ENCODE measurements around the gene HEXIM1.

HEXIM1 gene, protein sequence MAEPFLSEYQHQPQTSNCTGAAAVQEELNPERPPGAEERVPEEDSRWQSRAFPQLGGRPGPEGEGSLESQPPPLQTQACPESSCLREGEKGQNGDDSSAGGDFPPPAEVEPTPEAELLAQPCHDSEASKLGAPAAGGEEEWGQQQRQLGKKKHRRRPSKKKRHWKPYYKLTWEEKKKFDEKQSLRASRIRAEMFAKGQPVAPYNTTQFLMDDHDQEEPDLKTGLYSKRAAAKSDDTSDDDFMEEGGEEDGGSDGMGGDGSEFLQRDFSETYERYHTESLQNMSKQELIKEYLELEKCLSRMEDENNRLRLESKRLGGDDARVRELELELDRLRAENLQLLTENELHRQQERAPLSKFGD

DNA sequence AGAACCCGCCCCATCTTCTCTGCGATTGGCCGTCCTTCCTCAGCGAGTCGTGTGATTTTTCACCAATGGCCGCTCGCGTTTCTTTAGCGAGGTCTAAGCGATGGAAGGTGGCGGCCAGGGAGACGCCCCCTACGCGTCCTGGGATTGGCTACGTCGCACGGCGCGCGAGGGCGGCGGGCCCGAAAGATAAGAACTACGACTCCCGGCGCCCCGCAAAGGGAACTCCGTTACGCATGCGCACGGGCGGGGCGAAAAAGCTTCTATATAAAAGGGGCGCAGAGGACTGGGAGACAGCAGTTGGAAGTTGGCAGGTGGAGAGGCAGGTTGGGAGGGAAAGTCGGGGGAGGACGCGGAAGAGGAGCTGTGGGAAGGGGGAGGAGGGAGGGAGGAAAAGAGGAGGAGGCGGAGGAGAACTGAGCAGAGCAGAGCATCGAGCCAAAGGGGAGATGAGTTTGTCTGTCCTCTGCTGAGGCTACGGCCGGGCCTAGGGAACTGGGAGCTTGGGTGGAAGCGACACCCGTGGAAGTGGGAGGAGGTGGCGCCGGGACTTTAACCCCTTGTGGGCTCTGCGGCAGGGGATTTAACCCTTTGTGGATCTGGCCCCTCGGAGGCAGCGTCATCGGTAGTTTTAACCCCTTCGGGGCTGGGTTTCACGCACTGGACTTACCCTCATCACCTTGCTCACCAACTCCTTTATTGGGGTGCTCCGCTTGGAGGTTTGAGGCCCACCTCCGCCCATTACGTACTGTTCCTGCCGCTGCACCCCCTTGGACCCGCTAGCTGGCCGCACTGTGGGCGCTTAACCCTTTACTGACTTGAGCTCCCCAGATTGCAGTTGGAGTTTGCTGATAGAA is at the start of gene HEXIM1:
HEXIM1 (plus strand) TSS at position 293 of the 854 bp plus-strand sequence. CDS start 716 bp downstream, outside the sequence.
- peak; percentile 98 for DNase-seq
- Mint-ChIP-seq H3K27ac (peak within 1 kb of the TSS; percentile 100), H3K27me3 (peaks cover 0 to 5% of the 10 kb centered on the region in 2 donors), H3K9me3 (no peaks in the 10 kb centered on the region), H3K36me3 (peaks cover 17 to 36% of the 10 kb centered on the region in 2 donors), H3K4me1 (peaks cover 38 to 81% of the 10 kb centered on the region in 2 donors), H3K4me3 (peak within 1 kb of the TSS; percentile 98)
- ATAC-seq (replicated peaks), result peak; percentile 78 to 80

DNA sequence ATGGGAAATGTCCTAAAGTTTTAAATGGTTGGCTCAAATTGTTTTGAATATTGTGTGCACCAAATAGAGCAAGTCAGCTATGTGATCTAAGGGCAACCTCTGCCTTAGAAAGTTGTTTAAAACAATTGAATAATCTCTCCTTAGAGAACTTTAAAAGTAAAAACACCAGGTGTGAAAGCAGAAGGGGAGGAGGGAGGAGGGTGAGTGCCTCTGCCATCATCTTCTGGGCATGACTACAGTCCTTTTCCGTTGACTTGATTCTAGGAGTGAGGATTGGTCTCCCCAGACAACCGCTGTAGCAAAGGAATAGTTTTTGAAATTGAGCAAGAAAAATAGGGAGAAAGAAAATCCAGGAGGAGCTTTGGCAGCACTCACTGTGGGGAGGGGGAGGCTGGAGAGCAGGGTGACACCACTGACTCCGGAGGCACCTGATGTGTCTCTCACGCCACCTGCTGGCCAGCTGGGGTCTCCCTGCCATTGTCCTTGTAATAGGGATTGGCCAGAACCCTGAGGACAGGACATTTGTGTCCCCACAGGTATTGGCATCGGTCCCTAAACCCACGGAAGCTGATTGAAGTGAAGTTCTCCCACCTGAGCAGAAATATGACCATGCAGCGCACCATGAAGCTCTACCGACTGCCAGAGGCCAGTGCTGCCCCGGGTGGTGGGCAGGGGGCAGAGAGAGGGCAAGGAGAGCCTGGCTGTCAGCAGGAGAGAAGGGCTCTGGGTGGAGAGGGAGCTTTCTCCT is 49.2 kb upstream of the HEXIM1 start:
- ATAC-seq (replicated peaks), result peak; percentile 95 to 97

GRCh38 chr17:45101546-45101882 is 46.8 kb upstream of the HEXIM1 start:
- Mint-ChIP-seq H3K27me3 (no peaks in the 10 kb centered on the region), H3K36me3 (peaks cover 47 to 55% of the 10 kb centered on the region in 2 donors)

More for the DNA sequence above, 49.2 kb upstream of the HEXIM1 start:
- Mint-ChIP-seq H3K4me3 (no peak overlapping the region), H3K9me3 (no peaks in the 10 kb centered on the region), H3K36me3 (peaks cover 55 to 58% of the 10 kb centered on the region in 2 donors), H3K27ac (peak overlapping the region; percentile 81), H3K27me3 (no peaks in the 10 kb centered on the region), H3K4me1 (peaks cover 15 to 19% of the 10 kb centered on the region in 2 donors)
- DNase-seq, result peak; percentile 67

DNA sequence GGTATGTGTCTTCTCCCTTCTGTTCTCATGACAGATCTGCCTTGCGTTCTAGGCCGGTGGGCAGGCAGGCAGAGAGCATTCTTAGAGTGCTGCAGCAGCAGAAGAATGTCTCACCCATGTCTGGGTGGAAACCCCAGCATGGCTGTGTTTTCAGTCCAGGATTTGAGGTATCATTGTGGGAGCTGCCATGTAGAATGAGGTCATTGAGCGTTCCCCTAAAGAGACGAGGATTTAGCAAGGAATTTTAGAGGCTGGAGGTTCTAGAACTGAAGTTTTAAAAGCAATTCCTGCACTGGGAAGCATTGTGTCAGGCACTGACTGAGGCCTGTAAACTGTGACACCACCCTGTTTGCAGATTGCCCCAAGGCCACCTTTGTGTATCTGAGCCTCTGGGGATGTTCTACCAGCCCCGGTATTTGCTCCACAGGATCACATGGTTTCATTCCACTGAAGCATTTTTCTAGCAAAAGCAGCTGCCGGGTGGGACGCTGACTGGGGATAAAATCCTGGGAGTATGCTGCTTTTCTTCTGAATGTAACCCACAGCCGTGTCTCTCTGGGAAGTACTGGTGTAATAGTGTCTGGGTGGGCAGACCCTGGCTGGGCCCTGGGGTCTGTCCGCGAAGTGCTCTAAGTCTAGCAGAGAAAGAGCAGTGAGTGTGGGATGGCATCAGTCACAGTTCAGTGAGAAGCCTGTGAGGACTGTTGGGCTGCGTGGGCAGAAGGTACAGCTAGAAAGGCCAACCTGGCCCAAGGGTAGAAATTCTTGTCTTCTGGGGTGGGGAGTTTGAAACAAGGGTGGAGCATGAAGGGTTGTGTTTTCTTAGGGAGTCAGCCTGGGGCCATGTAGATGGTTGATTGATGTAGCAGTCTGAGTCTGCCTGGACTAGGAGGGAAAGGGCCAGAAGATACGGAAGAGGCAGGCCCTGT is 46.1 kb upstream of the HEXIM1 start:
- no peak overlapping the region for H3K4me3 Mint-ChIP-seq
- peaks cover 49 to 56% of the 10 kb centered on the region in 2 donors for H3K36me3 Mint-ChIP-seq
- peak overlapping the region; percentile 84 for H3K27ac Mint-ChIP-seq
- ATAC-seq (replicated peaks) (no peak), DNase-seq (no peak)
- H3K4me1 Mint-ChIP-seq, result peaks cover 8 to 14% of the 10 kb centered on the region in 2 donors
- H3K27me3 Mint-ChIP-seq, result no peaks in the 10 kb centered on the region
- no peaks in the 10 kb centered on the region for H3K9me3 Mint-ChIP-seq

More at GRCh38 chr17:45101546-45101882, 46.8 kb upstream of the HEXIM1 start:
- DNase-seq (no peak), ATAC-seq (replicated peaks) (no peak)
- Mint-ChIP-seq H3K27ac (peak overlapping the region; percentile 75), H3K4me1 (peaks cover 9 to 14% of the 10 kb centered on the region in 2 donors), H3K4me3 (no peak overlapping the region), H3K9me3 (no peaks in the 10 kb centered on the region)

DNA sequence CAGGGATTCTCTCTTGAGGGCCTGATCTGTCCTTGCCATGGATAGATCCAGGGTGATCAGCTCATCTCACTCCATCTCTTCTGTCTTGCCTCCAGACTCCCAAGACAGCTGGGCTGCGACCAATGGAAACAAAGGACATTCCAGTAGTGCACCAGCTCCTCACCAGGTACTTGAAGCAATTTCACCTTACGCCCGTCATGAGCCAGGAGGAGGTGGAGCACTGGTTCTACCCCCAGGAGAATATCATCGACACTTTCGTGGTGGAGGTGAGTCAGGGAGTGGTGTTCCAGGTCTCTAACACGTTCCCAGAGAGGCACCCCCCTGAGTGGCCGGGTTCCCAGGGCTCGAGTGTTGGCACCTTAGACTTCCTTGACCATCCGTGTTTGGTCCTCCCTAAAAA is 45.4 kb upstream of the HEXIM1 start:
- Mint-ChIP-seq H3K4me1 (peaks cover 8 to 12% of the 10 kb centered on the region in 2 donors), H3K9me3 (no peaks in the 10 kb centered on the region), H3K27me3 (no peaks in the 10 kb centered on the region), H3K27ac (no peak overlapping the region), H3K4me3 (no peak overlapping the region), H3K36me3 (peaks cover 45 to 52% of the 10 kb centered on the region in 2 donors)
- ATAC-seq (replicated peaks), result no peak
- DNase-seq, result no peak

DNA sequence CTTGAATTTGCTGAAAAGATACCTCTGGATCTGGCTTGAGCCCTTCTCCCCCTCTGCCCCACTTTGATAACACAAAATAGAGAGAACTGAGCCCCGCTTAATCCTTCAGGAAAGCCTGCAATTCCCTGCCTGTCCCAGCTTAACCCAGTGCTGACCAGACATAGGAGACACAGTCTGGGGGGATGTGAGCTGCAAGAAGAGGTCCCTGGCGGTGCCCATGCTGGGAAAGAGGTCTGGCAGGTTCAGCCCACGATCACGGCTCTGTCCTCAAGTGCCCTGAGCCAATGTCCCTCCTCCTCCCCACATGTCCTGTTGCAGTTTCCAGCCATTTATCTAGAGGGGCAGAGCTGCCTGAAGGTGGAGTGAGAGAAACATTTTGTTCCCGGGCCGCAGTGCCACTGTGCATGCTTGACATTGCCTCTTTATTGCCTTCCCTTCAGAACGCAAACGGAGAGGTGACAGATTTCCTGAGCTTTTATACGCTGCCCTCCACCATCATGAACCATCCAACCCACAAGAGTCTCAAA is 44.9 kb upstream of the HEXIM1 start:
- no peak for ATAC-seq (replicated peaks)
- H3K4me1 Mint-ChIP-seq, result peaks cover 8 to 10% of the 10 kb centered on the region in 2 donors
- no peak overlapping the region for H3K27ac Mint-ChIP-seq
- H3K4me3 Mint-ChIP-seq, result no peak overlapping the region
- no peaks in the 10 kb centered on the region for H3K27me3 Mint-ChIP-seq
- H3K9me3 Mint-ChIP-seq, result no peaks in the 10 kb centered on the region
- H3K36me3 Mint-ChIP-seq, result peaks cover 44 to 53% of the 10 kb centered on the region in 2 donors
- DNase-seq, result no peak

DNA sequence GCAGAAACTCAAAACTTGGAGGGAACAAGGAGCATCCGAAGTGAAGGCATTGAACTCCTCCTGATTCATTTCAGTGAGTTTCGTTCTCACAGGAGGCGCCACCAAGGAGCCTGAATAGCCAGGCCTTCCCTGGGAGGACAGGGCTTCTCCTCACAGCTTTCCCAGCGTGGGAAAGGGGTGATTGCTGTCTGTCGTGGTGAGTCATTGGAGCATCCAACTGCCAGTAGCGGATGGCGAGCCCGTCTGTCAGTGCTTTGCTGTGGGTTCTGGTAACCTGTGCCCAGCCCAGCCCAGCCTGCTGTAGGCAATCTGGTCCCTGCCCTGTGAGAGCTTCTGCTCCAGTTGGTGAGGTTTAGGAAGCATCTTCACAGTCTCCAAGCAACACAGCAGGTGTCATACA is 44.2 kb upstream of the HEXIM1 start:
- peaks cover 40 to 55% of the 10 kb centered on the region in 2 donors for H3K36me3 Mint-ChIP-seq
- H3K27ac Mint-ChIP-seq, result peak overlapping the region; percentile 63
- DNase-seq (no peak), ATAC-seq (replicated peaks) (no peak)
- H3K4me1 Mint-ChIP-seq, result peaks cover 4 to 8% of the 10 kb centered on the region in 2 donors
- no peaks in the 10 kb centered on the region for H3K9me3 Mint-ChIP-seq
- no peaks in the 10 kb centered on the region for H3K27me3 Mint-ChIP-seq
- H3K4me3 Mint-ChIP-seq, result no peak overlapping the region

DNA sequence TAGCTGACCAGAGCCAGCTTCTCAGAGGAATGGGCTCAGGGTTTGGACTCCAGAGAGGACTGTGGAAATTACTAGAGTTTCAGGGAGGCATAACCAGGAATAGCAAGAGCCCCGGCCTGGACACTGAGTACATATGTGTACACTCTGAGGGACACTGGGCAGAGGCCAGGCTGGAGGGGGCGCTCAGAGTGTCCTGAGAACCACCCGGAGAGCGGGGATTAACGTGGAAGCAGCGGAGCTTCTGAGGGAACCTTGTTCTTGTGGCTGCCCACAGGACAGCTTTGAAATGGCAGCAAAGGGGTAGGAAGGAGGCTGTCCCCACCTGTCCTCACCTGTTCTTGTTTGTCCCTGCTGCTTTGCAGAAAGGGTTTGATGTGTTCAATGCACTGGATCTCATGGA is 43.8 kb upstream of the HEXIM1 start:
- no peaks in the 10 kb centered on the region for H3K27me3 Mint-ChIP-seq
- peaks cover 0 to 5% of the 10 kb centered on the region in 2 donors for H3K4me1 Mint-ChIP-seq
- DNase-seq, result no peak
- ATAC-seq (replicated peaks), result no peak
- peaks cover 38 to 55% of the 10 kb centered on the region in 2 donors for H3K36me3 Mint-ChIP-seq
- no peak overlapping the region for H3K4me3 Mint-ChIP-seq
- no peaks in the 10 kb centered on the region for H3K9me3 Mint-ChIP-seq
- peak overlapping the region; percentile 63 for H3K27ac Mint-ChIP-seq

- Mint-ChIP-seq H3K27ac (no peak overlapping the region), H3K27me3 (no peaks in the 10 kb centered on the region), H3K36me3 (peaks cover 40 to 55% of the 10 kb centered on the region in 2 donors), H3K4me1 (peaks cover 0 to 5% of the 10 kb centered on the region in 2 donors), H3K9me3 (no peaks in the 10 kb centered on the region), H3K4me3 (no peak overlapping the region)
- ATAC-seq (replicated peaks) (no peak), DNase-seq (no peak)
Measured at GRCh38 chr17:45104907-45105624, 43.2 kb upstream of the HEXIM1 start.

DNA sequence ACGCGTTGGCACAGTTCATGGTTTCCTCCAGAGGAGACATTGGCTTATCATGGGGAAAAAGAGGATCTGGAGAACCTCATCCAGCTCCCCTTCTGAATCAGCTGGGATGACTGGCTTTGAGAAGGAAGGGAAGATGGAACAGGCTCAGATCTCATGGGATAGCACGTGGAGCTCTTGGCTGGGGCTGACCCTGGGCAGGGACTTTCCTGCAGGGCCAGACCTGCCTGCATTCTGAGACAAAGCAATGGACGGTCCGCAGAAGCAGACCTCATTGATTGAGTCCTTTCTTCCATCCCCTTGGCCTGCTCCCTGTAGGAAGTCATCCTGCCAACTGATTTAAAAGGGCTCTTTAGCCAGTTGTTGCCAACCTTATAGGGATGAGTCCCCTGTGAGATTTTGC is 42.2 kb upstream of the HEXIM1 start:
- no peak overlapping the region for H3K27ac Mint-ChIP-seq

GRCh38 chr17:45106582-45106981 is 41.7 kb upstream of the HEXIM1 start:
- ATAC-seq (replicated peaks) (no peak), DNase-seq (no peak)
- no peak overlapping the region for H3K27ac Mint-ChIP-seq
- no peak overlapping the region for H3K4me3 Mint-ChIP-seq
- peaks cover 39 to 55% of the 10 kb centered on the region in 2 donors for H3K36me3 Mint-ChIP-seq
- H3K4me1 Mint-ChIP-seq, result peaks cover 7 to 10% of the 10 kb centered on the region in 2 donors
- no peaks in the 10 kb centered on the region for H3K27me3 Mint-ChIP-seq
- H3K9me3 Mint-ChIP-seq, result no peaks in the 10 kb centered on the region

More for the DNA sequence above, 42.2 kb upstream of the HEXIM1 start:
- Mint-ChIP-seq H3K4me1 (peaks cover 3 to 6% of the 10 kb centered on the region in 2 donors), H3K36me3 (peaks cover 40 to 55% of the 10 kb centered on the region in 2 donors), H3K9me3 (no peaks in the 10 kb centered on the region), H3K27me3 (no peaks in the 10 kb centered on the region), H3K4me3 (no peak overlapping the region)
- ATAC-seq (replicated peaks), result no peak
- DNase-seq, result no peak

DNA sequence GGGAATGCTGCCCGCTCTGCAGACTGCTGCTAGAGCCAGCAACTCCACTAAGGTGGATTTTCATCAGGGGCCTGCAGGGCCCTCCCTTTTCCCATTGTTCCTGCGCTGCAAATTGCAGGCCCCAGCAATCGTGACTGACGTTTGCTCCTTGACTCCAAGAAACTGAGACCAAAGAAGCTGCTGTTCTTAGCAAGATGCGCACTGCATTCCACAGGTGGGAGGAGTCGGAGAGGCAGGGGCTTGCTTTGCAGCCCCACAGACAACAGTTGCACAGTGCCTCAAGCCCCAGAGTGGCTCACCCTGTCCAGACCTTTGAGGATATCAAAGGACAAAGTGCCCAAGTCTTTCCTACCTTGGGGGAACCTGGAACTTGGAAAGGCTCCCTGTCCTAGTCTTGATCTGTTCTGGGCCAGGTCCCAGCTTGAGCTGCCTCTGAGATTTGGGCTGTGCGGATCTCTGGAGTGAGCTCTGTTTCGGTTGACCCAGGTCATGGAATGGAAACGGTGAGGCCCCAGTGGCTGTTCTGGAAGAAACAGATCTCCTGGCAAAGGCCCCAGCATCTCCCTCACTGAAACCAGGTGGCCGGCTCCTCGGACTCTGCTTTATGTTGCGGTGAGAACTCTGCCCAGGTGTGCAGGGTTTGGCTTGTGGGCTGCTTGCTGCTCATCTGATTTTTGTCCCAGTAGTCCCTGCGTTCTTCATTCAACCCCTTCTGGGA is 40.8 kb upstream of the HEXIM1 start:
- H3K27ac Mint-ChIP-seq, result no peak overlapping the region
- no peak for ATAC-seq (replicated peaks)
- no peak overlapping the region for H3K4me3 Mint-ChIP-seq
- no peaks in the 10 kb centered on the region for H3K9me3 Mint-ChIP-seq
- peaks cover 13 to 16% of the 10 kb centered on the region in 2 donors for H3K4me1 Mint-ChIP-seq
- H3K27me3 Mint-ChIP-seq, result no peaks in the 10 kb centered on the region
- H3K36me3 Mint-ChIP-seq, result peaks cover 32 to 46% of the 10 kb centered on the region in 2 donors
- no peak for DNase-seq

Measured in stimulated activated naive B cell treated with anti-CD40 and anti-IgM and Interleukin-4, amounts not matched to agents 10 μg/mL and 1 μg/mL and 100 μg/mL, for 72 hours (primary cell).